Endothelial cell of umbilical vein (primary cell): ENCODE results near the gene SORCS2. TPM values are rescaled to one million over a fixed set of nuclear protein-coding genes. Genes with fewer than 3 reads are reported as not detected.

Experiments used
- BruUV-seq: library from RNA; stranded (reverse); fragments of 400-500 nt; replicated peaks from 2 replicates; lab custom pipeline; 2021; lab: Mats Ljungman, UMichigan
- CTCF ChIA-PET: fragments of 300-600, 350-600 bp; sonication (Branson Sonifier 250); formaldehyde crosslinking; loops from one replicate; lab custom pipeline; 2021; ENCODE audit warnings: antibody characterized with exemption, inconsistent platforms; lab: Charles Lee
- POLR2A ChIA-PET: fragments of 300-600, 350-600 bp; sonication (Branson Sonifier 250); formaldehyde crosslinking; loops from one replicate; lab custom pipeline; 2021; ENCODE audit warnings: antibody characterized with exemption, inconsistent platforms; lab: Charles Lee
- DNase-seq: peaks from one replicate; pipeline ENCODE4 v3.0.0-alpha.2; 2011; ENCODE audit warnings: low read depth, low spot score
- FAIRE-seq: peaks from 2 replicates; lab custom pipeline; 2011; peaks lifted over from hg19 to GRCh38; lab: Jason Lieb, UNC
- H2AFZ ChIP-seq: 2 replicates; pipeline ENCODE4 v1.6.0; 2012; ENCODE audit warnings: low read depth, low read length, control low read depth, inconsistent platforms
- H3K27ac ChIP-seq: 2 replicates; pipeline ENCODE4 v1.5.1; 2011; ENCODE audit warnings: low read depth, mild to moderate bottlenecking, control low read depth, low read length, moderate library complexity; ENCODE audit not compliant: insufficient read depth
- H3K27me3 ChIP-seq, 2 experiments: 2 replicates each; pipeline versions ENCODE4 v1.6.0 to v1.6.1; 2011; ENCODE audit warnings: low read length in 2 of 2, mixed read lengths in 1 of 2; ENCODE audit not compliant: control insufficient read depth in 2 of 2, insufficient read depth in 2 of 2
- H3K36me3 ChIP-seq, 2 experiments: 2 replicates in 1 of 2; 3 replicates in 1 of 2; pipeline ENCODE4 v1.5.1; 2011; ENCODE audit warnings: low read length in 2 of 2, mild to moderate bottlenecking in 1 of 2, moderate library complexity in 1 of 2; ENCODE audit not compliant: control insufficient read depth in 2 of 2, insufficient read depth in 2 of 2; ENCODE audit errors: extremely low read depth in 1 of 2
- H3K4me1 ChIP-seq: 3 replicates; pipeline ENCODE4 v1.5.1; 2011; ENCODE audit warnings: mild to moderate bottlenecking, low read length; ENCODE audit not compliant: control insufficient read depth, insufficient read depth; ENCODE audit errors: extremely low read depth
- H3K4me2 ChIP-seq: 2 replicates; pipeline ENCODE4 v1.6.1; 2011; ENCODE audit warnings: low read length, control low read depth, mixed read lengths; ENCODE audit not compliant: insufficient read depth
- H3K4me3 ChIP-seq, 3 experiments: fragments of 200-600 bp in 1 of 3; sonication (generic), shearing (Covaris generic) in 1 of 3; replicated peaks in 1 of 3; 2 replicates each; pipeline ENCODE4 v1.5.1; 2011 to 2016; ENCODE audit warnings: control low read depth in 3 of 3, low read length in 3 of 3, mild to moderate bottlenecking in 2 of 3, inconsistent platforms in 1 of 3, low read depth in 1 of 3, moderate library complexity in 1 of 3; ENCODE audit not compliant: insufficient read depth in 1 of 3
- H3K79me2 ChIP-seq: 2 replicates; pipeline ENCODE4 v1.6.0; 2012; ENCODE audit warnings: low read length, inconsistent platforms; ENCODE audit not compliant: control insufficient read depth, insufficient read depth
- H3K9ac ChIP-seq: replicated peaks from 2 replicates; pipeline ENCODE3; 2011; ENCODE audit warnings: low read length, control low read depth; ENCODE audit not compliant: insufficient read depth; ENCODE audit errors: extremely low read depth
- H3K9me1 ChIP-seq: replicated peaks from 3 replicates; pipeline ENCODE4 v1.6.0; 2011; ENCODE audit warnings: mild to moderate bottlenecking, low read length; ENCODE audit not compliant: control insufficient read depth, insufficient read depth; ENCODE audit errors: extremely low read depth
- H3K9me3 ChIP-seq: replicated peaks from 2 replicates; pipeline ENCODE4 v1.5.1; 2012; ENCODE audit warnings: low read length, inconsistent platforms; ENCODE audit not compliant: control insufficient read depth, insufficient read depth
- H4K20me1 ChIP-seq: replicated peaks from 2 replicates; pipeline ENCODE3; 2011; ENCODE audit warnings: mild to moderate bottlenecking, low read length; ENCODE audit not compliant: control insufficient read depth, insufficient read depth; ENCODE audit errors: extremely low read depth
- CTCF ChIP-seq, 2 donors: IDR thresholded peaks; 1 replicate in 1 of 2; 2 replicates in 1 of 2; pipeline ENCODE4 v1.5.1; 2011; ENCODE audit warnings: low read length in 2 of 2, mild to moderate bottlenecking in 2 of 2, moderate library complexity in 2 of 2, control low read depth in 1 of 2, inconsistent platforms in 1 of 2, low read depth in 1 of 2; ENCODE audit not compliant: insufficient read depth in 1 of 2; ENCODE audit errors: extremely low read depth in 1 of 2
- EZH2 ChIP-seq: IDR thresholded peaks from 2 replicates; pipeline ENCODE4 v1.6.1; 2012; ENCODE audit warnings: borderline replicate concordance, low read depth, mild to moderate bottlenecking, moderate library complexity, low read length, inconsistent platforms; ENCODE audit not compliant: severe bottlenecking
- FOS ChIP-seq: IDR thresholded peaks from 2 replicates; pipeline ENCODE4 v1.6.1; 2011; ENCODE audit warnings: mild to moderate bottlenecking, low read length, moderate library complexity, borderline replicate concordance; ENCODE audit not compliant: insufficient read depth
- GATA2 ChIP-seq: IDR thresholded peaks from 2 replicates; pipeline ENCODE4 v1.7.0; 2011; ENCODE audit warnings: low read depth, mild to moderate bottlenecking, moderate library complexity, mixed read lengths, low read length; ENCODE audit not compliant: insufficient read length, insufficient read depth
- JUN ChIP-seq: IDR thresholded peaks from 2 replicates; pipeline ENCODE4 v1.6.1; 2011; ENCODE audit warnings: borderline replicate concordance, low read depth; ENCODE audit not compliant: insufficient read length, insufficient read depth
- MAX ChIP-seq: IDR thresholded peaks from 2 replicates; pipeline ENCODE4 v1.6.1; 2011; ENCODE audit not compliant: insufficient read depth, insufficient read length
- MYC ChIP-seq: IDR thresholded peaks from one replicate; pipeline ENCODE4 v1.6.1; 2011; ENCODE audit warnings: mild to moderate bottlenecking, low read depth, low read length
- POLR2A ChIP-seq: IDR thresholded peaks from 2 replicates; pipeline ENCODE4 v1.6.1; 2012; ENCODE audit warnings: low read depth, mild to moderate bottlenecking, control low read depth, low read length
- POLR2AphosphoS5 ChIP-seq: IDR thresholded peaks from 2 replicates; pipeline ENCODE4 v1.6.1; 2012; ENCODE audit warnings: low read depth, mild to moderate bottlenecking, control low read depth, low read length, moderate library complexity; ENCODE audit not compliant: insufficient read depth
- dilution Hi-C: fragments of 300-500 bp; cut with MboI; formaldehyde crosslinking; loops from one replicate; pipeline ENCODE4 v1.15.0; 2019; ENCODE audit warnings: low sequenced_read_pairs; ENCODE audit not compliant: extremely low pct_ligation_motif_present
- intact Hi-C: fragments of 100-400 bp; cut with micrococcal nuclease; formaldehyde crosslinking; loops from one replicate; pipeline ENCODE4 v1.10.0; 2022
- polyA plus RNA-seq, 4 experiments: library from polyadenylated mRNA; depleted of rRNA in 3 of 4; stranded (reverse) in 3 of 4; unstranded in 1 of 4; fragments of >200 nt; gene quantifications; 2 replicates each; pipeline versions ENCODE4 v1.2.1 to v1.2.3, GENCODE V29; 2011 to 2012; ENCODE audit warnings: missing spikeins in 1 of 4
- total RNA-seq: library from RNA; stranded (reverse); gene quantifications from 2 replicates; pipeline ENCODE4 v1.2.3, GENCODE V29; 2021

The SORCS2 gene
- total and polyA plus RNA-seq, 2 donors (not counting 3 experiments of a cell fraction or from before 2014, with no cell fraction given) = not detected

DNA sequence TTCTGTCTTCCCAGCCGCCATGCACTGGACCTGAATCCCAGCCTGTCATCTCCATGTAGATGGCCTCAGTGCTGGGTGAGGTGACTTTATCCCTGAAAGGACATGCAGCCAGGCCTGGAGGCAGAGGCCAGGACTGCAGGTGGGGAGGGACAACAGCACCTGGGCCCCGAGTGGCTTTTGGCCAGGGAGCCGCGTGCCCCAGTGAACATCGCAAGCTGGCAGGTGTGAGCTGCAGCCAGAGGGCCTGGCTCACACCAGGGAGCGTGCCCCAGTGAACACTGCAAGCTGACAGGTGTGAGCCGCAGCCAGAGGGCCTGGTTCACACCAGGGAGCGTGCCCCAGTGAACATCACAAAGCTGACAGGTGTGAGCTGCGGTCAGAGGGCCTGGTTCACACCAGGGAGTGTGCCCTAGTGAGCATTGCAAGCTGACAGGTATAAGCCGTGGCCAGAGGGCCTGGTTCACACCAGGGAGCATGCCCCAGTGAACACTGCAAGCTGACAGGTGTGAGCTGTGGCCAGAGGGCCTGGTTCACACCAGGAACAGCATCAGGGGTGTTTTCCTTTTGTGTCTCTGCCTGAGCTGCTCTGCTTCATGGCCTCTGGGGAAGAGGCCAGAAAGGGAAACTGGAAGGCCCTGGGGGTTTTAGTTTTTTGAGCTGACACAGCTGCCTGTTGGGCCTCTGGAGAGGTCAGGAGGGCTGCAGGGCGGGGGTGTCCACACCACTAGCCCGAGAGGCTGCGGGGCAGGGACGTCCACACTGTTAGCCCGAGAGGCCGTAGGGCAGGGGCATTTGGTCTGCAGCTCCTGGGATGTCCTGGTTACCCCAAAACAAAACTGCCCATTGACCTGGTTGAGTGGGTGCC lies 265.1 kb downstream of the SORCS2 start:
- CTCF ChIA-PET = interaction anchor here (1.1 kb wide), 1 partner anchor 12 kb away, joined by 3 read pairs; no protein-coding TSS in a partner anchor
- POLR2A ChIA-PET = no interaction called here
- no peak for FAIRE-seq
- no peak for TF ChIP-seq EZH2
- no peak for TF ChIP-seq POLR2AphosphoS5
- no peak for TF ChIP-seq FOS
- TF ChIP-seq JUN = no peak
- no peak overlapping the region for H3K27ac ChIP-seq
- no peak overlapping the region for H3K4me3 ChIP-seq
- no peaks in the 10 kb centered on the region for H3K9me1 ChIP-seq
- no peaks in the 10 kb centered on the region for H4K20me1 ChIP-seq
- H3K9ac ChIP-seq = no peak overlapping the region
- DNase-seq = no peak
- H3K36me3 ChIP-seq = no peaks in the 10 kb centered on the region
- H3K27me3 ChIP-seq = no peaks in the 10 kb centered on the region
- no peaks in the 10 kb centered on the region for H3K4me1 ChIP-seq
- no TSS peak for BruUV-seq
- H3K79me2 ChIP-seq = no peaks in the 10 kb centered on the region
- no peaks in the 10 kb centered on the region for H3K9me3 ChIP-seq
- H3K4me2 ChIP-seq = no peak overlapping the region
- dilution Hi-C loops (no loop called here), intact Hi-C loops (no loop called here)
- H2AFZ ChIP-seq = no peak overlapping the region

DNA sequence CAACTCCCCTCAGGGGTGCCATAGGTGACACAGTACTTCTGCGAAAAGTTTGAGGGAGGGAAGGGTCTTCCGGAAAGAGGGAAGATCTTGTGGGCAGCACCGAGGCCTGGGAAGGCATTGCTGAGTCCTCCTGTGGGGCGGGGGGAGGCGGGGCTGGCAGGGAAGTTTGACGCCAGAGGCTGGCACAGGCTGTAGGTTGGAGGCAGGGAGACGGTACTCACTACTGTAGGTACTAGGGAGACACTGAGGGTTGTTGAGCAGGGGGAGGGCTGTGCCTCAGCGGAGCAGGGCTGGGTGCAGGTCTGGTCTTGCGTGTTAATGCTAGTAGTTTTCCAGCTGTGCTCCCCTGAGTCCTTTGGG lies 265.7 kb downstream of the SORCS2 start:
- Histone ChIP-seq H3K9ac (no peak overlapping the region), H3K27me3 (no peaks in the 10 kb centered on the region), H3K4me1 (no peaks in the 10 kb centered on the region), H2AFZ (no peak overlapping the region), H3K27ac (no peak overlapping the region), H3K4me3 (no peak overlapping the region), H3K9me3 (no peaks in the 10 kb centered on the region), H3K36me3 (no peaks in the 10 kb centered on the region), H4K20me1 (no peaks in the 10 kb centered on the region), H3K79me2 (no peaks in the 10 kb centered on the region), H3K9me1 (no peaks in the 10 kb centered on the region), H3K4me2 (no peak overlapping the region)
- DNase-seq (no peak), FAIRE-seq (no peak)
- BruUV-seq = no TSS peak
- ChIA-PET CTCF (interaction anchor here (1.1 kb wide), 1 partner anchor 12 kb away, joined by 3 read pairs; no protein-coding TSS in a partner anchor), POLR2A (no interaction called here)
- TF ChIP-seq GATA2 (no peak), EZH2 (no peak), POLR2AphosphoS5 (no peak), FOS (no peak), POLR2A (no peak), CTCF (IDR thresholded peaks at IDR 0.05; ENCODE audit: extremely low read depth in 1 of 2, insufficient read depth in 1 of 2, low read depth in 1 of 2, low read length in 2 of 2) (no peak), MYC (no peak), JUN (no peak), MAX (no peak)
- intact Hi-C loops = no loop called here
- dilution Hi-C loops = no loop called here
